HCT116 (cell line): ENCODE measurements around the gene METTL1. TPM values are rescaled to one million over a fixed set of nuclear protein-coding genes. Genes with fewer than 3 reads are reported as not detected.
A peak's percentile ranks its signal among the peaks of the same experiment; 100 is the strongest.

Source experiments
- ATAC-seq: fragments of 200-7000 bp; cut with Tn5 transposase; 2 replicates; pipeline ENCODE4 v1.9.1; 2020; ENCODE audit warnings: mild to moderate bottlenecking, moderate library complexity
- BruUV-seq: library from RNA; stranded (reverse); fragments of 400-500 nt; replicated peaks from 2 replicates; lab custom pipeline; 2021; lab: Mats Ljungman, UMichigan
- CTCF ChIA-PET: fragments of 300-600 bp; sonication (Branson Sonifier 250); formaldehyde crosslinking; loops from one replicate; lab custom pipeline; 2021; ENCODE audit warnings: antibody characterized with exemption; lab: Charles Lee
- POLR2A ChIA-PET: fragments of 300-600, 350-600 bp; sonication (Branson Sonifier 250); formaldehyde crosslinking; loops from one replicate; lab custom pipeline; 2021; ENCODE audit warnings: antibody characterized with exemption; lab: Charles Lee
- RAD21 ChIA-PET, 2 experiments: fragments of 300-600 bp; sonication (Branson Sonifier 250); formaldehyde crosslinking; loops; one replicate each; lab custom pipeline; 2023; ENCODE audit warnings: low total read pairs in 2 of 2; ENCODE audit not compliant: uncharacterized antibody in 2 of 2, unreplicated experiment in 2 of 2, low non-redundant PET in 1 of 2; lab: Charles Lee
- DNase-seq: peaks from one replicate; pipeline ENCODE4 v3.0.0-alpha.2; 2010; ENCODE audit warnings: low read depth, low spot score
- H2AFZ ChIP-seq: fragments of 200-600 bp; shearing (Covaris generic), sonication (generic); 2 replicates; pipeline ENCODE4 v1.6.1; 2017; ENCODE audit warnings: low read depth, mixed run types, mixed read lengths, antibody characterized with exemption, low read length; ENCODE audit not compliant: poor library complexity, severe bottlenecking
- H3K27ac ChIP-seq: 2 replicates; pipeline ENCODE4 v1.5.1; 2012; ENCODE audit warnings: low read depth, low read length
- H3K27me3 ChIP-seq: fragments of 200-600 bp; sonication (generic); 2 replicates; pipeline ENCODE4 v1.6.1; 2016; ENCODE audit warnings: mixed run types, low read length, mixed read lengths; ENCODE audit not compliant: insufficient read depth
- H3K36me3 ChIP-seq, 2 experiments: fragments of 200-500 bp in 1 of 2; fragments of 200-600 bp in 1 of 2; sonication (Bioruptor generic) in 1 of 2; sonication (generic) in 1 of 2; 2 replicates each; pipeline versions ENCODE4 v1.5.1 to v1.6.1; 2014 to 2016; ENCODE audit warnings: low read length in 2 of 2, inconsistent platforms in 1 of 2, mixed read lengths in 1 of 2, mixed run types in 1 of 2; ENCODE audit not compliant: insufficient read depth in 2 of 2, control insufficient read depth in 1 of 2
- H3K4me1 ChIP-seq, 2 experiments: fragments of 200-600 bp in 1 of 2; sonication (generic) in 1 of 2; 2 replicates each; pipeline versions ENCODE4 v1.5.1 to v1.6.1; 2012 to 2017; ENCODE audit warnings: low read length in 2 of 2, inconsistent platforms in 1 of 2, mild to moderate bottlenecking in 1 of 2, mixed read lengths in 1 of 2, mixed run types in 1 of 2, moderate library complexity in 1 of 2; ENCODE audit not compliant: insufficient read depth in 2 of 2, control insufficient read depth in 1 of 2
- H3K4me2 ChIP-seq: fragments of 200-600 bp; sonication (generic); 2 replicates; pipeline ENCODE4 v1.6.1; 2017; ENCODE audit warnings: mixed run types, low read length, mixed read lengths
- H3K4me3 ChIP-seq, 2 experiments: fragments of 200-600 bp in 1 of 2; sonication (generic) in 1 of 2; replicated peaks in 1 of 2; 2 replicates each; pipeline ENCODE4 v1.5.1; 2011 to 2016; ENCODE audit warnings: low read length in 2 of 2, control low read depth in 1 of 2, low read depth in 1 of 2, mild to moderate bottlenecking in 1 of 2, mixed read lengths in 1 of 2, mixed run types in 1 of 2
- H3K79me2 ChIP-seq: fragments of 200-600 bp; sonication (generic); 2 replicates; pipeline ENCODE4 v1.6.1; 2017; ENCODE audit warnings: mild to moderate bottlenecking, mixed run types, low read length, moderate library complexity, mixed read lengths; ENCODE audit not compliant: insufficient read depth
- H3K9ac ChIP-seq: fragments of 200-600 bp; sonication (generic); 2 replicates; pipeline ENCODE4 v1.6.1; 2016; ENCODE audit warnings: low read length, mixed read lengths
- H3K9me2 ChIP-seq: fragments of 200-600 bp; sonication (generic), shearing (Covaris generic); 2 replicates; pipeline ENCODE4 v1.6.1; 2017; ENCODE audit warnings: mixed run types, mild to moderate bottlenecking, moderate library complexity; ENCODE audit not compliant: insufficient read depth
- H3K9me3 ChIP-seq, 2 experiments: fragments of 200-500 bp in 1 of 2; fragments of 200-600 bp in 1 of 2; sonication (Bioruptor generic) in 1 of 2; sonication (generic) in 1 of 2; 2 replicates each; pipeline ENCODE4 v1.6.1; 2014 to 2017; ENCODE audit warnings: low read length in 2 of 2, mixed read lengths in 2 of 2, inconsistent platforms in 1 of 2, low read depth in 1 of 2, mild to moderate bottlenecking in 1 of 2, mixed run types in 1 of 2, moderate library complexity in 1 of 2; ENCODE audit not compliant: control insufficient read depth in 1 of 2, insufficient read depth in 1 of 2
- H4K20me1 ChIP-seq: fragments of 200-600 bp; sonication (generic), shearing (Covaris generic); 2 replicates; pipeline ENCODE4 v1.6.1; 2017; ENCODE audit warnings: mixed run types, mild to moderate bottlenecking, moderate library complexity; ENCODE audit not compliant: insufficient read depth
- CBX3 ChIP-seq: IDR thresholded peaks from 2 replicates; pipeline ENCODE4 v1.6.1; 2012; ENCODE audit warnings: low read depth
- EGR1 ChIP-seq: IDR thresholded peaks from 2 replicates; pipeline ENCODE4 v1.6.1; 2012; ENCODE audit warnings: low read depth
- ELF1 ChIP-seq: IDR thresholded peaks from 2 replicates; pipeline ENCODE4 v1.6.1; 2012; ENCODE audit warnings: low read depth, borderline replicate concordance
- EZH2phosphoT487 ChIP-seq: fragments of 200-600 bp; IDR thresholded peaks from 2 replicates; pipeline ENCODE4 v1.6.1; 2018; ENCODE audit warnings: antibody characterized with exemption, borderline replicate concordance
- FOSL1 ChIP-seq: IDR thresholded peaks from 2 replicates; pipeline ENCODE4 v1.6.1; 2012; ENCODE audit warnings: low read depth
- JUND ChIP-seq: IDR thresholded peaks from 2 replicates; pipeline ENCODE4 v1.6.1; 2012
- RAD21 ChIP-seq: IDR thresholded peaks from 2 replicates; pipeline ENCODE4 v1.6.1; 2012; ENCODE audit warnings: low read depth, mild to moderate bottlenecking
- SIN3A ChIP-seq: IDR thresholded peaks from 2 replicates; pipeline ENCODE4 v1.6.1; 2012; ENCODE audit warnings: low read depth
- SP1 ChIP-seq: IDR thresholded peaks from 2 replicates; pipeline ENCODE4 v1.6.1; 2012; ENCODE audit warnings: low read depth
- TCF7L2 ChIP-seq: IDR thresholded peaks from 2 replicates; pipeline ENCODE4 v1.7.0; 2011; ENCODE audit warnings: borderline replicate concordance, inconsistent platforms; ENCODE audit not compliant: insufficient read depth, insufficient read length; ENCODE audit errors: extremely low read depth
- YY1 ChIP-seq: IDR thresholded peaks from 2 replicates; pipeline ENCODE4 v1.6.1; 2011; ENCODE audit warnings: low read length, low read depth, moderate library complexity, mild to moderate bottlenecking; ENCODE audit not compliant: insufficient replicate concordance; ENCODE audit errors: extremely low read depth
- ZBTB33 ChIP-seq: IDR thresholded peaks from 2 replicates; pipeline ENCODE4 v1.6.1; 2011; ENCODE audit warnings: mild to moderate bottlenecking, low read length, moderate library complexity; ENCODE audit not compliant: insufficient replicate concordance; ENCODE audit errors: extremely low read depth
- ZNF274 ChIP-seq: fragments of 200-500 bp; sonication (Bioruptor generic); IDR thresholded peaks from 2 replicates; pipeline ENCODE4 v1.6.1; 2014; ENCODE audit warnings: mild to moderate bottlenecking, low read depth, low read length, inconsistent platforms
- intact Hi-C: fragments of 100-400 bp; cut with micrococcal nuclease; formaldehyde crosslinking; loops from 2 replicates; pipeline ENCODE4 v1.10.0; 2022
- total RNA-seq: library from RNA; stranded (reverse); gene quantifications from one replicate; pipeline ENCODE4 v1.2.1, GENCODE V29; 2021; ENCODE audit not compliant: unreplicated experiment
- TF ChIP-seq, protein P1 (sequence below), 3 experiments: fragments of 200-600 bp in 1 of 3; sonication (generic) in 1 of 3; IDR thresholded peaks in 2 of 3; conservative IDR thresholded peaks in 1 of 3; 2 replicates each; pipeline ENCODE4 v1.5.1; 2012 to 2017; ENCODE audit warnings: low read depth in 2 of 3, low read length in 2 of 3, antibody characterized with exemption in 1 of 3, borderline replicate concordance in 1 of 3, control low read depth in 1 of 3, mild to moderate bottlenecking in 1 of 3, mixed read lengths in 1 of 3, mixed run types in 1 of 3, moderate library complexity in 1 of 3; ENCODE audit not compliant: insufficient read depth in 1 of 3
- TF ChIP-seq, protein P2 (sequence below): IDR thresholded peaks from 2 replicates; pipeline ENCODE4 v1.6.1; 2012

The METTL1 gene
- total RNA-seq, 1 experiment from 2014 or later, result 56.6 TPM

DNA sequence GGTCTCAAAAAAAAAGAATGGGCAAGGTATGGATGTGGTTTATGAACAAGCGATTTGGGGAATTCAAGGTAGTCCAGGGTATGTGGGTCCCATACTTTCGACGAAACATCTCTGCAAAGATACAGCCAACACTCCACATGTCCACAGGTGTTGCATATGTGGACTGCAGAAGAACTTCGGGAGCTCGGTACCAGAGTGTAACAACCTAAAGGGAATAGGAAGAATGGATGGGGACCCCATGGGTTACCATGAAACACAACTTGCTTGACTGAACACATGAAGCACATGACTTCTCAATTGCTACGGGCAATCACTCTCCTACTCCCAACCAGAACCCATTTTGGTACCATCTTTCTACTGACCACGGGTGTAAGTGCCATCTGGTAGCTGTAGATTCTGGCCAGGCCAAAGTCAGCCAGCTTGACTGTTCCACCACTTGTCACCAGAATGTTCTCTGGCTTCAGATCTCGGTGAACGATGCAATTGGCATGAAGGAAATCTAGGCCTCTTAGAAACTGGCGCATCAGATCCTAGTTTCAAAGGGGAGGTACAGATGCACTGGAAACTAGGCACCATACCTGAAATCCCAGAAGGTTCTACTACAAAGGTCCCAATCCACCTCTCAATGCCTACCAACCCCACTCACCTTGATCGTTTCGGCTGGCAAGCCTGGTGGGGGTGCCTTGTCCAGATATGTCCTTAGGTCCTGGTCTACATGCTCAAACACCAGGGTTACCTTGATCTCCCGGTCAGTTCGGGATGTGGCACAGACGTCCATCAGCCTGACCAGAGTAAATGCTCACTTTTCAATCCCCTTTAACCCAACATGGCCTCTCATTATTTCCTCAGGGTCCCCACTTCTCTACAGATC is 21.1 kb downstream of the METTL1 start:
- TF ChIP-seq YY1 (no peak), CBX3 (no peak), ZNF274 (no peak), FOSL1 (no peak), TCF7L2 (no peak), JUND (no peak), RAD21 (no peak), EGR1 (no peak), ZBTB33 (no peak), EZH2phosphoT487 (no peak), SP1 (no peak), SIN3A (no peak), ELF1 (no peak)
- TF ChIP-seq, protein P1, sequence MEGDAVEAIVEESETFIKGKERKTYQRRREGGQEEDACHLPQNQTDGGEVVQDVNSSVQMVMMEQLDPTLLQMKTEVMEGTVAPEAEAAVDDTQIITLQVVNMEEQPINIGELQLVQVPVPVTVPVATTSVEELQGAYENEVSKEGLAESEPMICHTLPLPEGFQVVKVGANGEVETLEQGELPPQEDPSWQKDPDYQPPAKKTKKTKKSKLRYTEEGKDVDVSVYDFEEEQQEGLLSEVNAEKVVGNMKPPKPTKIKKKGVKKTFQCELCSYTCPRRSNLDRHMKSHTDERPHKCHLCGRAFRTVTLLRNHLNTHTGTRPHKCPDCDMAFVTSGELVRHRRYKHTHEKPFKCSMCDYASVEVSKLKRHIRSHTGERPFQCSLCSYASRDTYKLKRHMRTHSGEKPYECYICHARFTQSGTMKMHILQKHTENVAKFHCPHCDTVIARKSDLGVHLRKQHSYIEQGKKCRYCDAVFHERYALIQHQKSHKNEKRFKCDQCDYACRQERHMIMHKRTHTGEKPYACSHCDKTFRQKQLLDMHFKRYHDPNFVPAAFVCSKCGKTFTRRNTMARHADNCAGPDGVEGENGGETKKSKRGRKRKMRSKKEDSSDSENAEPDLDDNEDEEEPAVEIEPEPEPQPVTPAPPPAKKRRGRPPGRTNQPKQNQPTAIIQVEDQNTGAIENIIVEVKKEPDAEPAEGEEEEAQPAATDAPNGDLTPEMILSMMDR (IDR thresholded peaks at IDR 0.05 in 2 of 3, conservative IDR thresholded peaks at IDR 0.05 in 1 of 3; ENCODE audit: borderline replicate concordance in 1 of 3, insufficient read depth in 1 of 3, low read depth in 2 of 3, low read length in 2 of 3), result no peak
- TF ChIP-seq, protein P2, sequence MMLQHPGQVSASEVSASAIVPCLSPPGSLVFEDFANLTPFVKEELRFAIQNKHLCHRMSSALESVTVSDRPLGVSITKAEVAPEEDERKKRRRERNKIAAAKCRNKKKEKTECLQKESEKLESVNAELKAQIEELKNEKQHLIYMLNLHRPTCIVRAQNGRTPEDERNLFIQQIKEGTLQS, result no peak
- ChIA-PET POLR2A (no interaction called here), RAD21 (no interaction called here), CTCF (interaction anchor here (1.1 kb wide), 1 partner anchor 25 kb away, joined by 4 read pairs; no protein-coding TSS in a partner anchor)
- no peak overlapping the region for H2AFZ ChIP-seq
- BruUV-seq, result no TSS peak
- H4K20me1 ChIP-seq, result no peaks in the 10 kb centered on the region
- peaks cover 17 to 38% of the 10 kb centered on the region in 2 experiments for H3K4me1 ChIP-seq
- H3K27me3 ChIP-seq, result no peaks in the 10 kb centered on the region
- DNase-seq, result no peak
- H3K9ac ChIP-seq, result peak overlapping the region; percentile 95
- peak overlapping the region; percentile 88 for H3K4me2 ChIP-seq
- peak overlapping the region; percentile 69 for H3K27ac ChIP-seq
- H3K79me2 ChIP-seq, result peaks cover 33% of the 10 kb centered on the region
- H3K36me3 ChIP-seq, result peaks cover 18 to 29% of the 10 kb centered on the region in 2 experiments; a peak in 3 of 4 replicates
- H3K9me2 ChIP-seq, result no peaks in the 10 kb centered on the region
- ATAC-seq, result no peak
- H3K4me3 ChIP-seq, result peak overlapping the region; percentile 82 to 98
- no peaks in the 10 kb centered on the region for H3K9me3 ChIP-seq
- intact Hi-C loops, result no loop called here
